Neural crest cell (in vitro differentiated cells): Measurements from ENCODE around the gene LRRC2. TPM values are rescaled to one million over a fixed set of nuclear protein-coding genes. Genes with fewer than 3 reads are reported as not detected.

Experiments
- DNase-seq: peaks from one replicate; pipeline ENCODE4 v3.0.0; 2021; ENCODE audit warnings: low read depth, mixed read lengths, low spot score
- H3K27ac Mint-ChIP-seq: one replicate; pipeline ENCODE4 v1.8.0; 2021; ENCODE audit warnings: mild to moderate bottlenecking, mixed read lengths; ENCODE audit not compliant: unreplicated experiment
- H3K27me3 Mint-ChIP-seq: 2 replicates; pipeline ENCODE4 v1.8.0; 2021; ENCODE audit warnings: low read depth, mild to moderate bottlenecking, mixed read lengths
- H3K36me3 Mint-ChIP-seq: 2 replicates; pipeline ENCODE4 v1.8.0; 2021; ENCODE audit warnings: low read depth, mild to moderate bottlenecking, mixed read lengths
- H3K4me1 Mint-ChIP-seq: 2 replicates; pipeline ENCODE4 v1.8.0; 2021; ENCODE audit warnings: mixed read lengths
- H3K4me3 Mint-ChIP-seq: one replicate; pipeline ENCODE4 v1.8.0; 2021; ENCODE audit warnings: mild to moderate bottlenecking, mixed read lengths
- H3K9me3 Mint-ChIP-seq: 2 replicates; pipeline ENCODE4 v1.8.0; 2021; ENCODE audit warnings: mixed read lengths
- CTCF ChIP-seq: fragments of 200-600 bp; sonication (generic); conservative IDR thresholded peaks from 2 replicates; pipeline ENCODE4 v1.5.0; 2021; ENCODE audit warnings: antibody characterized with exemption, mild to moderate bottlenecking
- total RNA-seq: library from RNA; stranded (reverse); gene quantifications from 2 replicates; pipeline ENCODE4 v1.2.1, GENCODE V29; 2021

LRRC2 gene
- total RNA-seq, 1 donor from 2014 or later: 0.12 TPM

DNA sequence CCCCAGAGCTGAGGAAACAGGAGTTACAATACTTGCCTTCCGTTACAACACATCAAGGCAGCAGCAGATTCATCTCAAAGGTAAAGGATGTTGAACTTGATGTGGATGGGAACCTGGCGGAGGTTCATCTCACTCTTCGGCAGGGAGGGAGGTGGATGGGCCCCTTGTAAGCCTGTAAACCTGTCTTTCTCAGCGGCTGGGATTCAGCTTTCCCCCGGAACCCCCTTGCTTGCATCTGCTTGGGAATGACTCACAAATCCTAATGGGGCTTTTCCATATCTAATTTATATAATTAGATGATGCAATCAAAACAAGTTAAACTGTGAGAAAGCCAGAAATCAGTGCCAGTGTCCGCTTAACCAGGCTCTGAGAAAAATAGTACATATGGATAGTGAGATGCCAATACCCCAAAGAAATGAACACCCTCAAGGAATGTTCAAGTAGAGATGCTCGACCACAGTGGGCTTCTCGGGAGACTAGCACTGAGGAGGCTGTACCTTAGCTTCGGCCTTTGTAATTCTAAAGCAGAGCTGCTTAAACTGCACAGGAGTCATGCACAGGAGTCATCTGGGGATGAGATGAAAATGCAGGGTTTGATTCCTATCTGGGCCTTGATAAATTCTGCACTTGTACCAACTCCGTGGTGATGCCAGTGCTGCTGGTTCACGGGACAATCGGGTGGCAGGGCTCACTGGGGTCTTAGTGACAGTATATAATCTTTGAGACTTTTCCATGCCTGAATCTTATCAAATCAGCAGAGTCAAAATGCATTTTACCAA lies 44.0 kb upstream of the LRRC2 start:
- Mint-ChIP-seq H3K4me3 (no peak overlapping the region), H3K27me3 (peaks cover under 1% of the 10 kb centered on the region), H3K4me1 (peaks cover 11% of the 10 kb centered on the region), H3K9me3 (no peaks in the 10 kb centered on the region), H3K36me3 (no peaks in the 10 kb centered on the region), H3K27ac (no peak overlapping the region)
- no peak for DNase-seq
- TF ChIP-seq CTCF: no peak

- no peak for DNase-seq
- Mint-ChIP-seq H3K4me1 (peaks cover 11% of the 10 kb centered on the region), H3K27me3 (no peaks in the 10 kb centered on the region), H3K9me3 (no peaks in the 10 kb centered on the region), H3K36me3 (no peaks in the 10 kb centered on the region), H3K4me3 (no peak overlapping the region), H3K27ac (no peak overlapping the region)
- no peak for TF ChIP-seq CTCF
Measured at GRCh38 chr3:46609212-46609721, 43.2 kb upstream of the LRRC2 start.

DNA sequence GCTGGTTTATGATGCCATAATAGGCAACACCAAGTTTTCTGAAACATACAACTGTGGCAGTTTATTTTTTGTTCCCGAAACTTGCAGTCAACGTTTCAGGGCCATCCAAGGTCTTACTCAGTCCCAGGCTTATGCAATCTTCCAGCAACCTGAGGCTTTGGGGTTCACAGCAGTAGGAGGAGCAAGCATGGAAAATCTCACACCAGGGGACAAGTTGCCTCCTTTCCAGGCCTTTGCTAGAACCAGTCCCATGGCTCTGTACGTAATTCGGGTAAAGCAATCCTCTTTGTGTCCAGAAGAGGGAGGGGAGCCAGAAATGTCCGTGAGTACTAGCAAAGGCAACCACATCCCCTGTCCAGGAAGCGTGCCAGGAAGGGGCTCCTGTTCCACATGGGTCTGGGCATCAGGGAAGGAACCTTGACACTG lies 41.5 kb upstream of the LRRC2 start:
- H3K27ac Mint-ChIP-seq: no peak overlapping the region

DNA sequence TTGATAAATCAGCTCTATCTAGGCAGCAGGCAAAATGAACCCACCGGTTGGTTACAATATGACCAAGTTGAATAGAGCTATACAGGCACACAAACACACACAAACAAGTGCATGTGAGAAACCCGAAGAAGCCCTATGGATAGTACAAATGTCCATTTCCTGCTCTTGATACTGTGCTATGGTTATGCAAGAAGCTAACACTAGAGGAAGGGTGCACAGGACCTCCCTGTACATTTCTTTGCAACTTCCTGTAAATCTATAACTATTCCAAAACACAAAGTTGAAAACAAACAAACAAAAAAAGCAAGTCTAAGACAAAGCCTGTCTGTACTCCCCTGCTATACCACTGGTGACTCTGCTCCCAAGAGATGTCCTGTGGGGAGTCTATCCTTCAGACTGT lies 38.0 kb upstream of the LRRC2 start:
- Mint-ChIP-seq H3K4me1 (no peaks in the 10 kb centered on the region), H3K27ac (no peak overlapping the region), H3K9me3 (no peaks in the 10 kb centered on the region), H3K27me3 (no peaks in the 10 kb centered on the region), H3K36me3 (no peaks in the 10 kb centered on the region), H3K4me3 (no peak overlapping the region)
- no peak for DNase-seq
- TF ChIP-seq CTCF: no peak

More for the DNA sequence above, 41.5 kb upstream of the LRRC2 start:
- no peak overlapping the region for H3K4me3 Mint-ChIP-seq
- TF ChIP-seq CTCF: peak; percentile 27
- no peaks in the 10 kb centered on the region for H3K36me3 Mint-ChIP-seq
- no peaks in the 10 kb centered on the region for H3K9me3 Mint-ChIP-seq
- peaks cover 8% of the 10 kb centered on the region for H3K4me1 Mint-ChIP-seq
- H3K27me3 Mint-ChIP-seq: no peaks in the 10 kb centered on the region
- DNase-seq: no peak

GRCh38 chr3:46603446-46604046 lies 37.4 kb upstream of the LRRC2 start:
- TF ChIP-seq CTCF: no peak
- Mint-ChIP-seq H3K4me1 (no peaks in the 10 kb centered on the region), H3K27me3 (no peaks in the 10 kb centered on the region), H3K36me3 (no peaks in the 10 kb centered on the region), H3K27ac (no peak overlapping the region), H3K4me3 (no peak overlapping the region), H3K9me3 (no peaks in the 10 kb centered on the region)
- no peak for DNase-seq
